GM19351 (cell line): ENCODE measurements around the gene CLIC6.

Experiments
- ATAC-seq: cut with Tn5 transposase; IDR thresholded peaks from one replicate; pipeline ENCODE4 v1.9.1; 2021; ENCODE audit warnings: mild to moderate bottlenecking, moderate library complexity; ENCODE audit not compliant: unreplicated experiment

CLIC6 gene

DNA sequence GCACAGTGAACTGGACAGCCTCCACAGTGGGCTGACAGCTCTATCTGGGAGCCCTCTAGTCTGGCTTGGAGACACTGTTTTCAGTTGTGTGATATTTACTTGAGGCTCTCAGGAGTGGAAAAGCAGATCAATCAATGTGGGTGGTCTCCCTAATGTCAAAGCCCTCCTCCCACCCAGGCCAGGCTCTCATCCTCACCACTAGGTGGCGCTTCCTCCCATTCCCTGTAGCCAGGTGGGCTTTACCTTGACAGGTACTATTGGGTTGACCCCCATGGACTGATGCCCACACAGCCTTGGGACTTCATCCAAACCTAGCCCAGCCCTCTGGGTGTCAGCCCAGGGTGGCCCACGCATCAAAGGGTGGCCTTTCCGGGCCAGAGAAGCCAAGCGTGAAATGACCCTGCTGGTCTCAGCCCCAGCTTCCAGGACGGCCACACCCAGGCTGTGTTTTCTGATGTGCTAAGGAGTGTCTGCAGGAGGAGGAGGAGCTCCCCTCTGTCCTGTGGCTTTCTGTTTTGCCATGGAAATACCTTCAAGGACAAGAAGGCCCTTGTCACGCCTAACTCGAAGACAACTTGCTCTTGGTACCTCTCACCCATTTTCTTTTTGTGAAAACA is 54.0 kb downstream of the CLIC6 start:
- ATAC-seq: no peak

DNA sequence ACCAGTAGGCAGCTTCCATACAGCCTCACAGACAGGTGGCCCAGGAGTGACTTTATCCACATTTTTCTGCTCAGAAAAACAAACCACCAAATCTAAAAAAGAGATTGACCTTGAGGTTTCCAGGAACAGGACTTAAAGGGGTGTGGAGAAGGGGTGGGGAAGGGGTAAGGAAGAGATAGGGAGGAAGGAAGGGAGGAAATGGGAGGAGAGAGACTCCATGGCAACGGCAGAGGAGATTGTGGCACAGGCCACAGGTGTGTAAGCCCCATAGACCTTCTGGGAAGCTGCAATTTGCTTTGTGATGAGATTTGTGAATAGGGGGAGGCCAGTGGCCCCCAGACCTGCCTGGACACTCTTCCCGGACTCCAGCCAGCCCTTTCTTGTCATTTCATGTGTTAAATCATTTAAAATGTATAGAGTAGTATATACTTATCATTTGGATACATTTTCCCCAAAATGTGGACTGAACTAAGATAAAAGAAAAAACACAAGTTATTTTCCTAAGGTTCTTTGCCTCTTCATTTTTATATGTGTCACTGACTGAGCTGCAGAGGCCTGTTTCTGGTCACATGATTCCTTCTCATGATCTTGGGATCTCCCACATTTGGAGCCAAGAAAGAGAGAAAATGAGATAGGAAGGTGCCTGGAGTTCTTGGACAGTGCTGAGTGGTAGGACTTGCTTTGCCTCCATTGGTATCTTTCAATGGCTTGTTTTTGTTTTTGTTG is 55.5 kb downstream of the CLIC6 start:
- no peak for ATAC-seq

- no peak for ATAC-seq
Measured at GRCh38 chr21:34724857-34725195, 56.0 kb downstream of the CLIC6 start.

DNA sequence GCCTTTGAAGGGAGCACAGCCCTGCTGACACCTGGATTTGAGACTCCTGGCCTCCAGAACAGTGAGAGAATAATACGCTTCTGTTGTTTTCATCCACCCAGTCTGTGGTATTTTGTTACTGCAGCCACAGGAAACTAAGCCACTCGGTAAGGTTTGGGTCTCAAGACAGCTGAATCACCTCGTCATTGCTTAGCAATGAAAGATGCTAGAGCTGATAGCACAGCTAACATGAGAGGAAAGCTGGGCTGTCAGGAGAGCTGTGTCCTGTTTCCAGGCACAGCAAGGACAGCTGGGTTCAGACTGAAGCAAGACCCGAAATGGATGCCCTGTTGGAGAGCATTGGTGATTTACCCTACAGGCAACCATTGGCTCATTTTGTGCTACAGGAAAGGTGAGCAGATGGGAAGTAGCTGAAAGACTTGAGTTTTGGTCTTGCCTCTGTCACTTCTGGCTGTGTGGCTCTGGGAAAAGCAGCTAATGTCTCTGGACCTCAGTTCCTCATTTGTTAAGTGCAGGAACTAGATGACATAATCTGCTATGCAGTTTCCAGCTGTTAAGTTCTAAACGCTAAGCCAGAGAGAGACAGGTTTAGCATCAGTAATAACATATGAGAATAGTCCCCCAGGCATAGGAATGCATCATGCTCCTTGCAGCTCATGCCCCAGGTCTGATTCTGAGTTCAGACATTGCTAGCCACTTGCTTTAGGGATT is 58.0 kb downstream of the CLIC6 start:
- ATAC-seq: no peak

DNA sequence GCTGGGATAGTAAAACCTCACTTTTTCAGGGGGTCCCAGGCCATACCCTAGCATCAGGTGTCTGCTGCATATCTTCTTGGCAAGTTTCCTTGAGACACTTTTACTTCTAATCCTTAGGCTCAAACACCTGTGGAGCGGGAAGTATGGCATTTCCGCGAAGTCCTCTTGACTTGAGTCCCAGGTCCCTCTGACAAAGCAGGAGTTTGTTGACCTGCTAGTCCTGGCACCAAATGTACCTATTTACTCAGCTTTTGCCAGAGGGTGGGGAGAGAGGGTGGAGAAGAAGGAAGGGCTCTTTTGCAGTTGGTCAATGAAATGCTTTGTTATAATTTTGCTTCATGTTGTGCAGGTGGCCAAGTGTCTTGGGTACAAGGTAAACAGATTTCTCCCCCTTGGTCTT is 59.7 kb downstream of the CLIC6 start:
- no peak for ATAC-seq

- no peak for ATAC-seq
Measured at GRCh38 chr21:34730194-34730593, 61.4 kb downstream of the CLIC6 start.

GRCh38 chr21:34730756-34731445 is 62.1 kb downstream of the CLIC6 start:
- no peak for ATAC-seq

GRCh38 chr21:34732388-34732821 is 63.6 kb downstream of the CLIC6 start:
- ATAC-seq: no peak

DNA sequence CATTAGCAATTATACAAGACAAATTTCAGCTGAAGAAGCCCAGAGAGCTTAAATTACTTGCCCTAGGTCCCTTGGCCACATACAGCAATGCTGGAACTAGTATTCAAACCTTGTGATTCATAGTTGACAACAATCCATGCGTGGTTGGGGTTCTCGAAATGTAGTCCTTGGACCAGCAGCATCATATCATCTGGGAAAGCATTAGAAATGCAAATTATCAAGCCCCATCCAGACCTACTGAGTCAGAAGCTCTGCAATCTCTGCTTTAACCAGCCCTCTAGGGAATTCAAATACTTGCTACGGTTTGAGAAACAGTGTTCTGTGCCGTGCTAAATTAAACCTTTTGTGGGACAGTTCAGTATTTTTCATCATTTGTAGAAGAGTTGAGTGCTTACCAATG is 65.1 kb downstream of the CLIC6 start:
- no peak for ATAC-seq

DNA sequence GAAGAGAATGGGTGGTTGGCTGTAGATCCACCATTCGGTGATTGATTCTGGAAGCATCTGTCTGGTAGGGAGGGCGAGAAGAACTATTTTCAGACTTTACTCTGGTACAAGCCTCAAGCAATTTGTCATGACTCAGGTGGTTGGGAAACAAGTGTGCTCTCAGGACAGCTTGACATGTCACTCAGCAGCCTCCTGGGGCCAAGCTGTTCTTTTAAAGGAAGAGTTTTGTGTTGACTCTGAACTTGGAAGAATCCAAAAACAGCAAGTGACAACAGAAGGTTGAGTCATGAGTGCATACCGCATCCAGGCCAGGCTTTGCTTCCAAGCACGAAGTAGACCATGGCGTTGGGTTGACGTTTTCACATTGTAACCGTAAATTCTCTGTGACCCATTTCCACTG is 65.9 kb downstream of the CLIC6 start:
- no peak for ATAC-seq

DNA sequence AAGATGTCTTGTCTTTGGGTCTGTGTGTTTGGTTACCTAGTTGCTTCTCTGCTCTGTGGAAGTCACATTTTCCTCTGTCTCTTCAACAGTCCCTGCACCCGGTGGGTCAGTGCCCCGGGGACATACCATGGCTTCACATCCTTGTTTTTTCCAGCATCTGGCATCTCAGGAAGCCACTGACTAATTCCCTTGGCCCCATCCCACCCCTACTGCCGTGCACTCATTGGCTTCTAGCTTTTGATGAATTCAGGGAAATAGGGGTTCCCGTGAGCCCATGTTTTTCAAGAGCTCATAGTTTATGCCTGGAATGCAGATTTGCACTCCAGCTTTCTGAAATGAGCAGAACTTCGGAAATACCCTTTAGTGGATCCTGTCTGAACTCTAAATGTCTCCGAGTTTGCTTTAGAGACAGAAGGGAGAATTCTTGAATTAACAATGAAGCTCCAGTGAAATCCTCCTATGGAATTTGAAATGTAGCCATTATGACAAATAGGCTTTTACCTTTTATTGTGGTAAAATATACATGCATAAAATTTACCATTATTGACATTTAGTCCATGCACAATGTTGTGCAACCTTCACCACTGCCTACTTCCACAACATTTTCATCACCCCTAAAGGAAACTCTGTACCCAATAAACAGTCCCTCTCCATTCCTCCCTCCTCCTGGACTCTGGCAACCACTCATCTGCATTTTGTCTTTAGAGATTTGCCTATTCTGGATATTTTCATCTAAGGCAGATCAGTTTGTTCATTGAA is 67.5 kb downstream of the CLIC6 start:
- ATAC-seq: no peak

GRCh38 chr21:34737115-34737514 is 68.3 kb downstream of the CLIC6 start:
- ATAC-seq: no peak

GRCh38 chr21:34740198-34740597 is 71.4 kb downstream of the CLIC6 start:
- no peak for ATAC-seq

- no peak for ATAC-seq
Measured at GRCh38 chr21:34743285-34743684, 74.5 kb downstream of the CLIC6 start.

DNA sequence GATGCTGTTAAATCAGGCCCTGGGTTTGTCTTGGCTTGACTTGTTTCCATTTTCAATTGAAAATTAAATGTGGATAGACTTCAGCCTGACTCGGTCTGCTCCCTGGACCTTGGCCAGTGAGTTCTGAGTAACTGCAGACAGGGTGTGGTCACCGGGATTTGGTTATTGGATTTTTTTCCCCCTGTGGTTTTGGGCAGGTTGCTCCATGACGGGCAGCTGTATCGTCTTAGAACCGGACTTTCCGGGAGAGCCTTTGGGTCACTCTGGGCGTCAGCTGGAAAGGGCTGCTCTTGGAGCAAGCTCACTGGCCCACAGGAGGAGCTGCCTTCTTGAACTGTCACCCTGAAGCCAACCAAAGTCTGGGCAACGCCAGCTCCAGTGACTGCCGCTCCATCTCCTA is 75.0 kb downstream of the CLIC6 start:
- no peak for ATAC-seq

- no peak for ATAC-seq
Measured at GRCh38 chr21:34744801-34745200, 76.0 kb downstream of the CLIC6 start.

DNA sequence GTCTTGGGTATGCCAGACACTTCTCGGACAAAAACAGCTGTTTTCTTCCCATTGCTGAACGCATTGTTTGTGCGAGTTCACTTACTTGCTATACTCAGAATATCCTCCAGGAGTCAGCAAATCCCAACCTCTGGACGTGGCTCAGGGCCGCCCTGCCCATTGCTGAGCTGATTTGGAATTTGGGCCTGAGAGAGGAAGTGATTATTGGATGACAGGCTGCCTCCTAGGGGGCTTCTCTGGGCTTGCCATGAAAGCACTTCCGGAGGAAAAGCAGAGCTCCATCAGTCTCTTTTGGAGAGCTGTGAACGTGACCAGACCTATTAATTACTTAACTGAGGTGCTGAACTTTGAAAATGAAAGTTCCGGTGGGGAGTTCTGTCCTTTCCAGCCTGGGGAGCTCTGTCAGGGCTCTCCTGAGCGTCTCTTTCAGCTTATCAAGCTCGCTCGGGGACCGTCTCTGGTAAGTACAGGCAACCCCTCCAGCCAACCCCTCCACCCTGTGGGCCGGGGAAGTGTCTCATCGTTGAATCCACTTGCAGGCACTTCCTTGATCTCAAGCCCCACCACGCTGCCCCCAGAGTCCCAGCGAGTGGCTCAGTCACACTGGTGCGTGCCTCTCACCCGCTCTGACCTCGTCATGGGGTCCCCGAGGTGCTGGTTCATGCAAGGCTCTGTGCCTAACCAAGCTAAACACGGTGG is 76.9 kb downstream of the CLIC6 start:
- ATAC-seq: peak; percentile 72

DNA sequence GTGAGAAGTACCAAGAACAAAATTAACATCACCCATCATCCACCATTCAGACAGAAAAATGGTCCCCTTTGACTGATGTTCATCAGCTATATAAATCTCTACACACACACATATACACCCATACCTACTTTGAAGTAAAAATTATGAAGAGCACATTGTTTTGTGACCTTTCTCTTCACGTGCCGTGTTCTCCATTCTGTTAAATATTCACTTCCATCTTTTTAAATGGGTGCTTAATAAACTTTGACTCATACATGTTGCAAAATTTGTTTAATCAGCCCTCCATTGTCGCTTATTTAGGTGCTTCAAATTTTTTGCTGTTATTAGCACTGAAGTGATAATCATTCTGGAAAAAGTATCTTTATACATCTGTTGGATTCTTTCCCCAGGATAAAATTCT is 80.1 kb downstream of the CLIC6 start:
- no peak for ATAC-seq

GRCh38 chr21:34754690-34755647 is 86.2 kb downstream of the CLIC6 start:
- no peak for ATAC-seq
